Activated T-helper 9 cell treated with anti-CD3 and anti-CD28 coated beads, Interleukin-2, amount 50 U/mL, for 16 hours (primary cell): ENCODE results near the gene TET3.
"Not testable (repeated sequence)": the region's sequence is repeated elsewhere in the genome, so short reads cannot be mapped to it uniquely, and the experiment has no call there.

Source experiments
- DNase-seq: peaks from one replicate; pipeline ENCODE4 v3.0.0-alpha.2; 2020; ENCODE audit warnings: low read depth

TET3 gene

GRCh38 chr2:73984203-73984921 is at the start of gene TET3:
Gene TET3 (plus strand): TSS chr2:73984910. CDS start chr2:73986404, 1,494 bp downstream.
- peak; percentile 62 for DNase-seq

GRCh38 chr2:73935641-73936040 is 49.1 kb upstream of the TET3 start:
- DNase-seq, result no peak

- DNase-seq, result no peak
Measured at GRCh38 chr2:73937103-73937885, 47.4 kb upstream of the TET3 start.

- no peak for DNase-seq
Measured at GRCh38 chr2:73937899-73938298, 46.8 kb upstream of the TET3 start.

GRCh38 chr2:73938718-73939352 is 45.9 kb upstream of the TET3 start:
- DNase-seq, result no peak

GRCh38 chr2:73939419-73939818 is 45.3 kb upstream of the TET3 start:
- DNase-seq, result no peak

- not testable (repeated sequence) for DNase-seq
Measured at GRCh38 chr2:73940066-73940465, 44.6 kb upstream of the TET3 start.

- DNase-seq, result no peak
Measured at GRCh38 chr2:73942664-73943063, 42.0 kb upstream of the TET3 start.

GRCh38 chr2:73944714-73945113 is 40.0 kb upstream of the TET3 start:
- no peak for DNase-seq

- DNase-seq, result no peak
Measured at GRCh38 chr2:73946215-73946614, 38.5 kb upstream of the TET3 start.

- no peak for DNase-seq
Measured at GRCh38 chr2:73946666-73947065, 38.0 kb upstream of the TET3 start.

GRCh38 chr2:73947412-73948018 is 37.2 kb upstream of the TET3 start:
- no peak for DNase-seq

- no peak for DNase-seq
Measured at GRCh38 chr2:73949802-73950201, 34.9 kb upstream of the TET3 start.

- DNase-seq, result no peak
Measured at GRCh38 chr2:73952499-73953446, 31.9 kb upstream of the TET3 start.

- no peak for DNase-seq
Measured at GRCh38 chr2:73956218-73956865, 28.4 kb upstream of the TET3 start.

- no peak for DNase-seq
Measured at GRCh38 chr2:73961274-73961673, 23.4 kb upstream of the TET3 start.

GRCh38 chr2:73961823-73962615 is 22.7 kb upstream of the TET3 start:
- DNase-seq, result no peak

- no peak for DNase-seq
Measured at GRCh38 chr2:73962798-73963197, 21.9 kb upstream of the TET3 start.

GRCh38 chr2:73963385-73964120 is 21.2 kb upstream of the TET3 start:
- peak; percentile 3 for DNase-seq
